Sigmoid colon (tissue), 7 donors: ENCODE measurements around the gene SLC22A4. TPM values are rescaled to one million over a fixed set of nuclear protein-coding genes. Genes with fewer than 3 reads are reported as not detected.
A peak's percentile ranks its signal among the peaks of the same experiment; 100 is the strongest.

Source experiments
- DNase-seq: peaks from one replicate; pipeline ENCODE4 v3.0.0-alpha.2; 2019
- H3K27ac ChIP-seq, 4 donors: fragments of 200-600 bp; sonication (generic); one replicate each; pipeline ENCODE4 v1.5.1; 2016 to 2019; ENCODE audit warnings: mild to moderate bottlenecking in 1 of 4
- H3K27me3 ChIP-seq, 3 donors: fragments of 200-600 bp; sonication (generic); one replicate each; pipeline ENCODE4 v1.5.1; 2019; ENCODE audit warnings: mild to moderate bottlenecking in 1 of 3
- H3K36me3 ChIP-seq, 4 donors: fragments of 200-600 bp; sonication (generic); one replicate each; pipeline ENCODE4 v1.5.1; 2016 to 2019
- H3K4me1 ChIP-seq, 4 donors: fragments of 200-600 bp; sonication (generic); one replicate each; pipeline ENCODE4 v1.5.1; 2017 to 2019
- H3K4me3 ChIP-seq, 4 donors: fragments of 200-600 bp; sonication (generic); one replicate each; pipeline ENCODE4 v1.5.1; 2017 to 2019; ENCODE audit warnings: mild to moderate bottlenecking in 2 of 4, moderate library complexity in 1 of 4
- H3K9me3 ChIP-seq, 4 donors: fragments of 200-600 bp in 3 of 4; sonication (generic) in 3 of 4; one replicate each; pipeline versions ENCODE4 v1.5.1 to v1.6.1; 2013 to 2019
- EP300 ChIP-seq, 4 donors: sonication (generic); formaldehyde crosslinking; IDR thresholded peaks; one replicate each; pipeline ENCODE4 v1.6.1; 2017; ENCODE audit warnings: antibody characterized with exemption in 4 of 4
- POLR2A ChIP-seq, 2 donors: fragments of 450-650 bp; IDR thresholded peaks; one replicate each; pipeline ENCODE4 v1.6.1; 2016; ENCODE audit warnings: antibody characterized with exemption in 2 of 2, mild to moderate bottlenecking in 2 of 2, moderate library complexity in 2 of 2
- POLR2AphosphoS5 ChIP-seq, 4 donors: sonication (generic); formaldehyde crosslinking; IDR thresholded peaks; one replicate each; pipeline ENCODE4 v1.6.1; 2017; ENCODE audit warnings: antibody characterized with exemption in 4 of 4
- WGBS, 2 donors: extraction: QIAGEN DNeasy Blood & Tissue Kit; methylation state at CpG; one replicate each; pipeline ENCODE4 v1.1.7; 2013; 5-methylcytosine and 5-hydroxymethylcytosine counted together
- intact Hi-C: fragments of 100-400 bp; cut with DNase I; formaldehyde crosslinking; loops from one replicate; pipeline ENCODE4 v1.15.1; 2023
- polyA plus RNA-seq, 3 donors: library from polyadenylated mRNA; stranded (reverse); fragments of 200-250 nt; gene quantifications; one replicate each; pipeline ENCODE4 v1.2.3, GENCODE V29; 2013
- small RNA-seq, 3 donors: library from RNA; depleted of rRNA; stranded (forward); fragments of <200 nt; gene quantifications; one replicate each; pipeline ENCODE3, GENCODE V24; 2016
- total RNA-seq, 4 donors: library from RNA; depleted of rRNA; stranded (reverse); fragments of >200 nt; gene quantifications; one replicate each; pipeline ENCODE4 v1.1.0, GENCODE V29; 2016
- TF ChIP-seq, protein P1 (sequence below), 4 experiments: fragments of 450-650 bp in 3 of 4; fragments of 200-600 bp in 1 of 4; IDR thresholded peaks; one replicate each; pipeline ENCODE4 v1.5.1; 2016 to 2019; ENCODE audit warnings: antibody characterized with exemption in 4 of 4, mild to moderate bottlenecking in 3 of 4, moderate library complexity in 2 of 4
- donor health status: healthy with polysubstance abuse.
- donor health status: Bipolar disorder and iron deficiency.
- donor health status: healthy.

The SLC22A4 gene
- total and polyA plus RNA-seq, 7 donors = 0.49 to 3.4 (median 0.83) TPM

DNA sequence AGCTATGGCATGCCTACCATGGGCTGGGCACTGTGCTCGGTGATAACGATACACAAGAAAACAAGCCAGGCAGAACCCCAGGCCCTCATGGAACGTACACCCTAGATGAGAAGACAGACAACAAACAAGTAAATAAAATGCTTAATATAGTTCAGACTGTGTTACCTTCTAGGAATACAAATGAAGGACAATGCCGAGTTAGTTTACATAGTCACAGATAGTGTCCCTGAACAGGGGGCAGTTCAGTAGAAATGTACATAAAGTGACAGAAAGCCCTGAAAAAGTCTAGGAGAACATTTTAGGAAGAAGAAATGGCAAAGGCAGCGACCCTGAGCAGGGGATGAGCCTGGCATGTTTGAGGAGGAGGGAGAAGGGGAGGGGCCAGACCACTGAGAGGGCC lies 97.1 kb downstream of the SLC22A4 start:
- H3K36me3 ChIP-seq = peaks cover 0 to 26% (median 4%) of the 10 kb centered on the region in 4 donors
- peaks cover 0 to 75% (median 56%) of the 10 kb centered on the region in 4 donors for H3K4me1 ChIP-seq
- WGBS, 2 donors = 65 to 87% methylated on average over 5 of the region's 5 CpGs
- intact Hi-C loops = no loop called here
- no peak for DNase-seq
- TF ChIP-seq EP300 (IDR thresholded peaks at IDR 0.05) (no peak), POLR2A (IDR thresholded peaks at IDR 0.05) (no peak), POLR2AphosphoS5 (IDR thresholded peaks at IDR 0.05) (no peak)
- TF ChIP-seq, protein P1, sequence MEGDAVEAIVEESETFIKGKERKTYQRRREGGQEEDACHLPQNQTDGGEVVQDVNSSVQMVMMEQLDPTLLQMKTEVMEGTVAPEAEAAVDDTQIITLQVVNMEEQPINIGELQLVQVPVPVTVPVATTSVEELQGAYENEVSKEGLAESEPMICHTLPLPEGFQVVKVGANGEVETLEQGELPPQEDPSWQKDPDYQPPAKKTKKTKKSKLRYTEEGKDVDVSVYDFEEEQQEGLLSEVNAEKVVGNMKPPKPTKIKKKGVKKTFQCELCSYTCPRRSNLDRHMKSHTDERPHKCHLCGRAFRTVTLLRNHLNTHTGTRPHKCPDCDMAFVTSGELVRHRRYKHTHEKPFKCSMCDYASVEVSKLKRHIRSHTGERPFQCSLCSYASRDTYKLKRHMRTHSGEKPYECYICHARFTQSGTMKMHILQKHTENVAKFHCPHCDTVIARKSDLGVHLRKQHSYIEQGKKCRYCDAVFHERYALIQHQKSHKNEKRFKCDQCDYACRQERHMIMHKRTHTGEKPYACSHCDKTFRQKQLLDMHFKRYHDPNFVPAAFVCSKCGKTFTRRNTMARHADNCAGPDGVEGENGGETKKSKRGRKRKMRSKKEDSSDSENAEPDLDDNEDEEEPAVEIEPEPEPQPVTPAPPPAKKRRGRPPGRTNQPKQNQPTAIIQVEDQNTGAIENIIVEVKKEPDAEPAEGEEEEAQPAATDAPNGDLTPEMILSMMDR (IDR thresholded peaks at IDR 0.05) = no peak
- no peaks in the 10 kb centered on the region for H3K27me3 ChIP-seq
- H3K27ac ChIP-seq = peak overlapping the region in 2 of 4 donors; percentile 91 to 94
- H3K9me3 ChIP-seq = no peaks in the 10 kb centered on the region
- H3K4me3 ChIP-seq = no peak overlapping the region

DNA sequence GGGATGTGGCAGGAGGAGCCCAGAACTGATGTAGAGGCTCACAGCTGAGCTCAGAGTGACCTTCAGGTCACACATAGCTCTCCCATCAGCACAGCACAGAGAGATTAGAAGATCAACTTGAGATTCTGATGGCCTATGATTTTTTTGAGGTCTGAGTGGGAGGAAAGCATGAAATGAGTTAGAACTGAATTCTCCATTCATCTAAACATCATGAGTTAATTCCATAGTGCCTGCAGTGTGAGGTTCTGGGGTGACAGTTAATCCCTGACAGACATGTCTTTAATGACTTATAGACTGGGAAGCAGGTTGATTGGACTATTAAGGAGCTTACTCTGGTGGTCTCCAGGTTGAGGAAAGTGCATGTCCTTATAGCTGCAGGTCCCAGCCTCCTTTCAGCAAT lies 97.7 kb downstream of the SLC22A4 start:
- no peaks in the 10 kb centered on the region for H3K27me3 ChIP-seq
- no peaks in the 10 kb centered on the region for H3K9me3 ChIP-seq
- no peak for DNase-seq
- no peak overlapping the region for H3K4me3 ChIP-seq
- intact Hi-C loops = no loop called here
- TF ChIP-seq, protein P1 (IDR thresholded peaks at IDR 0.05) = no peak
- TF ChIP-seq EP300 (IDR thresholded peaks at IDR 0.05) = no peak
- no peak for TF ChIP-seq POLR2A (IDR thresholded peaks at IDR 0.05)
- no peak for TF ChIP-seq POLR2AphosphoS5 (IDR thresholded peaks at IDR 0.05)
- H3K27ac ChIP-seq = peak overlapping the region in 1 of 4 donors; percentile 91
- peaks cover 0 to 26% (median 4%) of the 10 kb centered on the region in 4 donors for H3K36me3 ChIP-seq
- H3K4me1 ChIP-seq = peaks cover 0 to 68% (median 50%) of the 10 kb centered on the region in 4 donors

DNA sequence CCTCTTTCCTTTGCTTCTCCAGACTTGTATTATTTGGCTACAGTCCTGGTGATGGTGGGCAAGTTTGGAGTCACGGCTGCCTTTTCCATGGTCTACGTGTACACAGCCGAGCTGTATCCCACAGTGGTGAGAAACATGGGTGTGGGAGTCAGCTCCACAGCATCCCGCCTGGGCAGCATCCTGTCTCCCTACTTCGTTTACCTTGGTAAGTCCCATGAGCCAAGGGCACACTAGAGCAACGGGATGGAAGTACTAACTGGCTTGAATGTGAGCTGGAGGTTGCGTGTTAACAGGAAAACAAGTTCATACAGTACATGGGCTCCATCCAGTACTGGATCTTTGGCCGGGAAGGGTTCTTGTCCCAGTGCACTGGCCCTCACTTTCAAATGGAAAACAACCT lies 98.2 kb downstream of the SLC22A4 start:
- intact Hi-C loops = no loop called here
- 92 to 94% methylated on average over 8 of the region's 8 CpGs for WGBS, 2 donors
- Histone ChIP-seq H3K4me3 (no peak overlapping the region), H3K27me3 (no peaks in the 10 kb centered on the region), H3K9me3 (no peaks in the 10 kb centered on the region), H3K36me3 (peaks cover 0 to 26% (median 4%) of the 10 kb centered on the region in 4 donors), H3K27ac (peak overlapping the region in 1 of 4 donors; percentile 2), H3K4me1 (peaks cover 0 to 63% (median 44%) of the 10 kb centered on the region in 4 donors)
- DNase-seq = no peak
- TF ChIP-seq, protein P1 (IDR thresholded peaks at IDR 0.05) = no peak
- TF ChIP-seq POLR2AphosphoS5 (IDR thresholded peaks at IDR 0.05) (no peak), POLR2A (IDR thresholded peaks at IDR 0.05) (no peak), EP300 (IDR thresholded peaks at IDR 0.05) (no peak)

DNA sequence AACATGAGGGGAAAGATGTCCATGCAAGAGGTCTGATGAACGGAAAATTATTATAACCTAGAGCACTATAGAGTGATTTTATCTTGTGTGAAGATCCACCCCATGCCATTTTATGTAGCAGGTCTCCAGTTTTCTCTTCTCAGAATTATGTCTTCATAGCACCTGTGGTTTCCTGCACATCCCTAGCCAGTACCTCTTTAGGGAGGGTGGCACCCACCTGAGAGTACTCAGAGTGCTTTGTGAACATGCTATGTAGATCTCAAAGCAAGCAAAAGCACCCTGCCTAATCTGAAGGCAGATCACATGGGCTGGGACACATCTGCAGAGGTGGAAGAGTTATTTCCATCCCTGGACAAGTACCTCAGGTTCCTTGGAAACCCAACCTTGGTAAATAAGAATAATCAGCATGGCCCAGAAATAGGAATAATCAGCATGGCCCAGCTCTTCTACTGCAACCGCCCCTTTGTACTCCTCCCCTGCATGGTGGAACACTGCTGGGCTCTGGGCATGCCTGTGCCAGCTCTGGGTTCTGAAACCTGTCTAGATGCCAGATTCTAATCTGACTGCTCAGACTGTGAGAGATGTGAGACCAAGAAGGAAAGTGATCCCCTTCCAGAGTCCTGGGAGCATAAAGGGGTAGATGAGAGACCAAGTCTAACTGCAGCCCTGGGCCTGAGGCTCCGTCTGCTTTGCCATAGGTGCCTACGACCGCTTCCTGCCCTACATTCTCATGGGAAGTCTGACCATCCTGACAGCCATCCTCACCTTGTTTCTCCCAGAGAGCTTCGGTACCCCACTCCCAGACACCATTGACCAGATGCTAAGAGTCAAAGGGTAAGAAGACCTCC lies 99.0 kb downstream of the SLC22A4 start:
- H3K36me3 ChIP-seq = peaks cover 0 to 26% (median 4%) of the 10 kb centered on the region in 4 donors
- DNase-seq = no peak

More for the DNA sequence above, 99.0 kb downstream of the SLC22A4 start:
- H3K9me3 ChIP-seq = no peaks in the 10 kb centered on the region
- no peaks in the 10 kb centered on the region for H3K27me3 ChIP-seq
- no peak overlapping the region for H3K4me3 ChIP-seq
- peaks cover 0 to 55% (median 37%) of the 10 kb centered on the region in 4 donors for H3K4me1 ChIP-seq
- TF ChIP-seq EP300 (IDR thresholded peaks at IDR 0.05) (no peak), POLR2A (IDR thresholded peaks at IDR 0.05) (no peak), POLR2AphosphoS5 (IDR thresholded peaks at IDR 0.05) (no peak)
- TF ChIP-seq, protein P1 (IDR thresholded peaks at IDR 0.05) = no peak
- intact Hi-C loops = no loop called here
- no peak overlapping the region for H3K27ac ChIP-seq
- 95 to 96% methylated on average over 6 of the region's 6 CpGs for WGBS, 2 donors

Small RNA genes within 50 kb of the gene (small RNA-seq; reads per million reads assigned to genes)
- gene MIR3936 = 0 reads per million in 3 donors

Other genes starting within 250 kb of the SLC22A4 start
- gene IL3, start 233.7 kb upstream of the SLC22A4 start, total RNA-seq = not detected
- not detected for gene IL3, start 233.7 kb upstream of the SLC22A4 start, polyA plus RNA-seq
- not detected for gene CSF2, start 220.6 kb upstream of the SLC22A4 start, total RNA-seq
- gene CSF2, start 220.6 kb upstream of the SLC22A4 start, polyA plus RNA-seq = 1 to 10 TPM in 1 of 3 donors, not detected in 2; 1.1 TPM
- 10 to 100 TPM; 23.9 to 35.2 (median 28.9) TPM for gene P4HA2, start 66.5 kb upstream of the SLC22A4 start, total RNA-seq
- gene P4HA2, start 66.5 kb upstream of the SLC22A4 start, polyA plus RNA-seq = 10 to 100 TPM in 2 of 3 donors, 1 to 10 TPM in 1; 4.2 to 24.8 (median 12.5) TPM
- gene PDLIM4, start 36.7 kb upstream of the SLC22A4 start, total RNA-seq = 100 to 1,000 TPM in 2 of 4 donors, 10 to 100 TPM in 2; 38.2 to 133 (median 90.1) TPM
- gene PDLIM4, start 36.7 kb upstream of the SLC22A4 start, polyA plus RNA-seq = 10 to 100 TPM in 2 of 3 donors, 1 to 10 TPM in 1; 2.1 to 16.5 (median 11.4) TPM
- 1 to 10 TPM; 3.6 to 9.9 (median 6.3) TPM for gene SLC22A5, start 75.3 kb downstream of the SLC22A4 start, total RNA-seq
- 10 to 100 TPM in 1 of 3 donors, 1 to 10 TPM in 2; 6.0 to 11.9 (median 9.0) TPM for gene SLC22A5, start 75.3 kb downstream of the SLC22A4 start, polyA plus RNA-seq
- gene IRF1, start 196.4 kb downstream of the SLC22A4 start, total RNA-seq = 100 to 1,000 TPM in 1 of 4 donors, 10 to 100 TPM in 3; 15.3 to 124 (median 22.7) TPM
- gene IRF1, start 196.4 kb downstream of the SLC22A4 start, polyA plus RNA-seq = 100 to 1,000 TPM in 1 of 3 donors, 10 to 100 TPM in 2; 37.2 to 169 (median 70.5) TPM
- gene IL5, start 249.1 kb downstream of the SLC22A4 start, total RNA-seq = not detected
- not detected for gene IL5, start 249.1 kb downstream of the SLC22A4 start, polyA plus RNA-seq